ENCODE measurements around the gene ZNRF1. TPM values are rescaled to one million over a fixed set of nuclear protein-coding genes. Genes with fewer than 3 reads are reported as not detected.

Gene ZNRF1
- total and polyA plus RNA-seq, 2 of the 13 experiments (the other 11 are each of a cell fraction or from before 2014, with no cell fraction given) = 43.9 to 58.7 TPM

DNA sequence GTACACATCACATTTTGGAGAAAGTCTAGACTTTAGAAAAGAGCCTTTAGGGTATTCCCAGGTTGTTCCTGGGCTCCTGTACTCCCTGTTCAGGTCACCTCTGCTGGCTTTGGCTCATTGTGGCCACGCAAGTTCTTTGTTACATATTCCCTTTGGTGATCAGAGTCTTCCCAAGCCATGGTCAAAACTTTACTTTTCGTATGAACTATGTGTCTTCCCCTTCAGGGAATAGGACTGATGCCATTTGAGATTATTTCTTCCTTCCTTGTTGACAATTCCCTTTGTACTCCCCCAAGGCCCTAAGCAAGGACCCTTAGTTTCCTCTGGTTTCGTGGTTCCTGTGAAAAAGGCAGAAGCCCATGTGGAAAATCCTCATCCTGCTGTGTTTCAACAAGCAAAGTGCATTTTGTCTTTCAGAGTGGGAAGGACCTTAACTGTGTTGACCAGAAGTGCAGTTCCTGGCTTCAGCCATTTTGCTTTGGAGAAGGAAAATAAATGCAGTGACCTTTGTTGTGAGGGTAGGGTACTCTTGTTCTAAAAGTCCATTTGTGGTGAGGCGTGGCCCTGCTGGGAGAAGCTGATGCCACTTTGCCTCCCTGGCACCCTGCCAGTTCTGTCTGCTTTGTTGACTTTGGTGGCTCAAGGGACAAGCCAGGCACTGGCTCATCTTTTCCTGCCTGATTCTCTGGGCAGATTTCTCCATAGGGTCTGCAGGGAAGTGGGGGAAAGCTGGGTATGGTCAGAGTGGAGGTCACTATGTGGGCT is 55.1 kb downstream of the ZNRF1 start (continued):
- TF ChIP-seq, protein P1, sequence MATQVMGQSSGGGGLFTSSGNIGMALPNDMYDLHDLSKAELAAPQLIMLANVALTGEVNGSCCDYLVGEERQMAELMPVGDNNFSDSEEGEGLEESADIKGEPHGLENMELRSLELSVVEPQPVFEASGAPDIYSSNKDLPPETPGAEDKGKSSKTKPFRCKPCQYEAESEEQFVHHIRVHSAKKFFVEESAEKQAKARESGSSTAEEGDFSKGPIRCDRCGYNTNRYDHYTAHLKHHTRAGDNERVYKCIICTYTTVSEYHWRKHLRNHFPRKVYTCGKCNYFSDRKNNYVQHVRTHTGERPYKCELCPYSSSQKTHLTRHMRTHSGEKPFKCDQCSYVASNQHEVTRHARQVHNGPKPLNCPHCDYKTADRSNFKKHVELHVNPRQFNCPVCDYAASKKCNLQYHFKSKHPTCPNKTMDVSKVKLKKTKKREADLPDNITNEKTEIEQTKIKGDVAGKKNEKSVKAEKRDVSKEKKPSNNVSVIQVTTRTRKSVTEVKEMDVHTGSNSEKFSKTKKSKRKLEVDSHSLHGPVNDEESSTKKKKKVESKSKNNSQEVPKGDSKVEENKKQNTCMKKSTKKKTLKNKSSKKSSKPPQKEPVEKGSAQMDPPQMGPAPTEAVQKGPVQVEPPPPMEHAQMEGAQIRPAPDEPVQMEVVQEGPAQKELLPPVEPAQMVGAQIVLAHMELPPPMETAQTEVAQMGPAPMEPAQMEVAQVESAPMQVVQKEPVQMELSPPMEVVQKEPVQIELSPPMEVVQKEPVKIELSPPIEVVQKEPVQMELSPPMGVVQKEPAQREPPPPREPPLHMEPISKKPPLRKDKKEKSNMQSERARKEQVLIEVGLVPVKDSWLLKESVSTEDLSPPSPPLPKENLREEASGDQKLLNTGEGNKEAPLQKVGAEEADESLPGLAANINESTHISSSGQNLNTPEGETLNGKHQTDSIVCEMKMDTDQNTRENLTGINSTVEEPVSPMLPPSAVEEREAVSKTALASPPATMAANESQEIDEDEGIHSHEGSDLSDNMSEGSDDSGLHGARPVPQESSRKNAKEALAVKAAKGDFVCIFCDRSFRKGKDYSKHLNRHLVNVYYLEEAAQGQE (IDR thresholded peaks at IDR 0.05; ENCODE audit: borderline replicate concordance in 1 of 2, low read depth in 1 of 2, low read length in 2 of 2) = no peak
- no peak; the same call in 1 of the 2 replicates for TF ChIP-seq ZNF788 (CRISPR knock-in tag; IDR thresholded peaks at IDR 0.05; ENCODE audit: borderline replicate concordance)
- TF ChIP-seq REPIN1 (CRISPR knock-in tag; IDR thresholded peaks at IDR 0.05; ENCODE audit: borderline replicate concordance, low read depth) = no peak; the same call in 1 of the 2 replicates
- peak; percentile 62; the same call in 1 of the 2 replicates for TF ChIP-seq BORCS8-MEF2B (CRISPR knock-in tag; IDR thresholded peaks at IDR 0.05)
- TF ChIP-seq, protein P2, sequence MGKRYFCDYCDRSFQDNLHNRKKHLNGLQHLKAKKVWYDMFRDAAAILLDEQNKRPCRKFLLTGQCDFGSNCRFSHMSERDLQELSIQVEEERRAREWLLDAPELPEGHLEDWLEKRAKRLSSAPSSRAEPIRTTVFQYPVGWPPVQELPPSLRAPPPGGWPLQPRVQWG (CRISPR knock-in tag; IDR thresholded peaks at IDR 0.05; ENCODE audit: borderline replicate concordance, low read depth) = no peak
- TF ChIP-seq, protein P3, sequence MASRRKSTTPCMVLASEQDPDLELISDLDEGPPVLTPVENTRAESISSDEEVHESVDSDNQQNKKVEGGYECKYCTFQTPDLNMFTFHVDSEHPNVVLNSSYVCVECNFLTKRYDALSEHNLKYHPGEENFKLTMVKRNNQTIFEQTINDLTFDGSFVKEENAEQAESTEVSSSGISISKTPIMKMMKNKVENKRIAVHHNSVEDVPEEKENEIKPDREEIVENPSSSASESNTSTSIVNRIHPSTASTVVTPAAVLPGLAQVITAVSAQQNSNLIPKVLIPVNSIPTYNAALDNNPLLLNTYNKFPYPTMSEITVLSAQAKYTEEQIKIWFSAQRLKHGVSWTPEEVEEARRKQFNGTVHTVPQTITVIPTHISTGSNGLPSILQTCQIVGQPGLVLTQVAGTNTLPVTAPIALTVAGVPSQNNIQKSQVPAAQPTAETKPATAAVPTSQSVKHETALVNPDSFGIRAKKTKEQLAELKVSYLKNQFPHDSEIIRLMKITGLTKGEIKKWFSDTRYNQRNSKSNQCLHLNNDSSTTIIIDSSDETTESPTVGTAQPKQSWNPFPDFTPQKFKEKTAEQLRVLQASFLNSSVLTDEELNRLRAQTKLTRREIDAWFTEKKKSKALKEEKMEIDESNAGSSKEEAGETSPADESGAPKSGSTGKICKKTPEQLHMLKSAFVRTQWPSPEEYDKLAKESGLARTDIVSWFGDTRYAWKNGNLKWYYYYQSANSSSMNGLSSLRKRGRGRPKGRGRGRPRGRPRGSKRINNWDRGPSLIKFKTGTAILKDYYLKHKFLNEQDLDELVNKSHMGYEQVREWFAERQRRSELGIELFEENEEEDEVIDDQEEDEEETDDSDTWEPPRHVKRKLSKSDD (CRISPR knock-in tag; IDR thresholded peaks at IDR 0.05; ENCODE audit: low read depth) = no peak
- TF ChIP-seq TBL1XR1 (IDR thresholded peaks at IDR 0.05; ENCODE audit: borderline replicate concordance, low read length, partially characterized antibody) = no peak
- TF ChIP-seq ZNF563 (CRISPR knock-in tag; IDR thresholded peaks at IDR 0.05) = no peak
- no peak for TF ChIP-seq ZNF749 (CRISPR knock-in tag; IDR thresholded peaks at IDR 0.05; ENCODE audit: borderline replicate concordance)
- TF ChIP-seq, protein P4, sequence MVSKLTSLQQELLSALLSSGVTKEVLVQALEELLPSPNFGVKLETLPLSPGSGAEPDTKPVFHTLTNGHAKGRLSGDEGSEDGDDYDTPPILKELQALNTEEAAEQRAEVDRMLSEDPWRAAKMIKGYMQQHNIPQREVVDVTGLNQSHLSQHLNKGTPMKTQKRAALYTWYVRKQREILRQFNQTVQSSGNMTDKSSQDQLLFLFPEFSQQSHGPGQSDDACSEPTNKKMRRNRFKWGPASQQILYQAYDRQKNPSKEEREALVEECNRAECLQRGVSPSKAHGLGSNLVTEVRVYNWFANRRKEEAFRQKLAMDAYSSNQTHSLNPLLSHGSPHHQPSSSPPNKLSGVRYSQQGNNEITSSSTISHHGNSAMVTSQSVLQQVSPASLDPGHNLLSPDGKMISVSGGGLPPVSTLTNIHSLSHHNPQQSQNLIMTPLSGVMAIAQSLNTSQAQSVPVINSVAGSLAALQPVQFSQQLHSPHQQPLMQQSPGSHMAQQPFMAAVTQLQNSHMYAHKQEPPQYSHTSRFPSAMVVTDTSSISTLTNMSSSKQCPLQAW (CRISPR knock-in tag; IDR thresholded peaks at IDR 0.05) = no peak
- TF ChIP-seq ZFP1 (CRISPR knock-in tag; IDR thresholded peaks at IDR 0.05) = no peak
- TF ChIP-seq, protein P5, sequence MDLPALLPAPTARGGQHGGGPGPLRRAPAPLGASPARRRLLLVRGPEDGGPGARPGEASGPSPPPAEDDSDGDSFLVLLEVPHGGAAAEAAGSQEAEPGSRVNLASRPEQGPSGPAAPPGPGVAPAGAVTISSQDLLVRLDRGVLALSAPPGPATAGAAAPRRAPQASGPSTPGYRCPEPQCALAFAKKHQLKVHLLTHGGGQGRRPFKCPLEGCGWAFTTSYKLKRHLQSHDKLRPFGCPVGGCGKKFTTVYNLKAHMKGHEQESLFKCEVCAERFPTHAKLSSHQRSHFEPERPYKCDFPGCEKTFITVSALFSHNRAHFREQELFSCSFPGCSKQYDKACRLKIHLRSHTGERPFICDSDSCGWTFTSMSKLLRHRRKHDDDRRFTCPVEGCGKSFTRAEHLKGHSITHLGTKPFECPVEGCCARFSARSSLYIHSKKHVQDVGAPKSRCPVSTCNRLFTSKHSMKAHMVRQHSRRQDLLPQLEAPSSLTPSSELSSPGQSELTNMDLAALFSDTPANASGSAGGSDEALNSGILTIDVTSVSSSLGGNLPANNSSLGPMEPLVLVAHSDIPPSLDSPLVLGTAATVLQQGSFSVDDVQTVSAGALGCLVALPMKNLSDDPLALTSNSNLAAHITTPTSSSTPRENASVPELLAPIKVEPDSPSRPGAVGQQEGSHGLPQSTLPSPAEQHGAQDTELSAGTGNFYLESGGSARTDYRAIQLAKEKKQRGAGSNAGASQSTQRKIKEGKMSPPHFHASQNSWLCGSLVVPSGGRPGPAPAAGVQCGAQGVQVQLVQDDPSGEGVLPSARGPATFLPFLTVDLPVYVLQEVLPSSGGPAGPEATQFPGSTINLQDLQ (CRISPR knock-in tag; IDR thresholded peaks at IDR 0.05) = no peak
- TF ChIP-seq ZNF678 (CRISPR knock-in tag; IDR thresholded peaks at IDR 0.05) = no peak
- TF ChIP-seq RAD51 (IDR thresholded peaks at IDR 0.05; ENCODE audit: borderline replicate concordance) = no peak

All from HepG2 (cell line).